Inflammatory macrophage (primary cell): ENCODE measurements around the gene SNRNP70.

Experiments
- DNase-seq, 2 donors: peaks; one replicate each; pipeline ENCODE4 v3.0.0-alpha.2; 2020 to 2022

The SNRNP70 gene

DNA sequence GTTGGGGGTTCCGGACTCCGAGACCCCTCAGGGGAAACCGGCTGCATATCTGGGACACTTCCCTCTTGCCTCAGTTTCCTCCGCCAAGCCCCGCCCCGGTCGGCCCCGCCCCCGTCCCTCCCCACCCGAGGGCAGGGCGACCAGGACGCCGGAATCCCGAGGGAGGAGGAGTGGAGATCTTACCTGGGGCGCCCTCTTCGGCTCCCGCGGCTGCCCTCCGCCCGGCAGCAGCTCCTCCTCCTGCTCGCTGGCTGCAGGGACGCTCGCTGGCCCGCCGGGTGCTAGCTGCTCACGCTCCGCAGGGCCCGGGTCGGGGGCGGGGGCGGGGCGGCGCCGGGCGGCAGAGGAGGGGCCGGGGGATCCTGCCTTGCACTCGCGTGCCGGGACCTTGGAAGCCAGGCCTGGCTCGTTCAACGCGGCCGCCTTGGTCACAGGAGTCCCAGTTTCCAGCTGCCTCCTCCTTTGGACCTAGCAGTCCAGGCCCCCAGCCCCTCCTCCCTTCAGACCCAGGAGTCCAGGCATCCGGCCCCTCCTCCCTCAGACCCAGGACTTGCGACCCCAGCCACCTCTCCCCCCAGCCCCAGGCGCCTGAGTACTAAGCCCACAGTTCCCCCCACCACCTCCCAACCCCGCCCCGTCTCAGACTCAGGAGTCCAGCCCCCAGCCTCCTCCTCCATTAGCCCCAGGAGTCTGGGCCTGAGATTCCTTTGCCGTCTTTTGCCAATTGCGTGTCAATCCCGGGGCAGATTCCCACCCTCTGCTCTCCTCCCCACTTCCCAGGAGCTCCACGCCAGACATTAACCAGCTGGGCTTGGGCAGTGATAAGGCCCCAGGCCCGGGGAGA lies 20.3 kb upstream of the SNRNP70 start, which contains the start of gene NTF4:
NTF4 (minus strand) TSS at position 51 of the 844 bp plus-strand sequence. CDS start 2,821 bp downstream, outside the sequence.
- no peak for DNase-seq

DNA sequence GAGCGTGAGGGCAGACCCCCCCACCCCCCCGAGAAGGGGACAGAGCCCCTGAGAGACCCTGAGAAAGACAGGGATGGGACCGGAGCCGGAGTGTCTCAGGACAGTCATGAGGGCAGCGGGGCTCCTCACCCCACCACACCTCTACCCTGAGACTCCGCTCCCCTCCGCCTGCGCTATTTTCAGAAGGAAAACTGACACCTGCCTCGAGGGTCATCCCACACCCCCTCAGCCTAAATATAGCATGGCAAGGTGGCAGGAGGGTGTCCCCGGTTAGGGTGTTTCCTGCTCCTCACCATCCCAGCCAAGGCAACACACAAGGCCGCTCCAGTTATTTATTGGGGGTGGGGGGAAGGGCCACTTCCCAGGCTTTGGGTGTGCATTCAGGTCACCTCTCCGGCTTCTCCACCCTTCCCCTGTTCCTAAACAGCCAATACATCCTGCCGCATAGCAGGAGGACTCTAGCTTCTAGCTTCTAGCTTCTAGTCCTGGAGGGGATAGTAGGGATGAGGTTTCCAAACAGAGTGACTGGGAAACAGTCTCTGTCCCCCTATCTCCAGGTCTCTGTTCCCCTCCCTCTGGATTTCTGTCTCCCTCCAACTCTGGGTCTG lies 19.2 kb upstream of the SNRNP70 start:
- DNase-seq: no peak

DNA sequence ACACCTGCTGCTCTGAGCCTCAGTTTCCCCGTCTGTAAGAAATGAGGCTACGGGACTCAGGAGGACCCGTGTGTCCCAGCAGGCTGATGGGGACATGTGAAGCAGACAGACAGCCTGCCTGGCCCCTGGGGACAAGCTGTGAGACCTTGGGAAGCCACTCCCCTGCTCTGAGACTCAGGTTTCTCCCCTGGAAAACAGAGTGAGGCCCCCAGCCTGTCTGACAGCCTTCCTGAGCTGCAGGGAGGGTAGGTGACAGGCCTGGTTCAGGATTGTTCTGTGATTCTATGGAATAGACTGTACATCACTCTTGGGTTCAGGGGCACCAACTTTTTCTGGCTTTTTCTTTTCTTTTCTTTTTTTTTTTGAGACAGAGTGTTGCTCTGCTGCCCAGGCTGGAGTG lies 17.7 kb upstream of the SNRNP70 start:
- DNase-seq: no peak

GRCh38 chr19:49069026-49069425 lies 16.2 kb upstream of the SNRNP70 start:
- no peak for DNase-seq

DNA sequence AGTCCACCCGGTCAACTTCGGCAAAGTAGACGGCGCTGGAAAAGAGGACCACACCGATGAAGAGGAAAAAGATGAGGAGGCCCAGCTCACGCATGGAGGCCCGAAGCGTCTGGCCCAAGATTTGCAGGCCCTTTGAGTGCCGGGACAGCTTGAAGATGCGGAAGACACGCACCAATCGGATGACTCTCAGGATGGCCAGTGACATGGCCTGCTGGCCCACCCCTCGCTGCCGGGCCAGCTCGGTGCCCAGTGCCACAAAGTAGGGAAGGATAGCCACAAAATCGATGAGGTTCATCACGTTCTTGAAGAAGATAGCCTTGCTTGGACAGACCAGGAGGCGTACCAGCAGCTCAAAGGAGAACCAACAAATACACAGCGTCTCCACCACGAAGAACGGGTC lies 14.8 kb upstream of the SNRNP70 start:
- no peak for DNase-seq

- peak in 1 of 2 donors; percentile 25 for DNase-seq
These were observed 13.2 kb upstream of the SNRNP70 start for GRCh38 chr19:49071860-49072547.

- peak; percentile 28 to 46 for DNase-seq
These were observed 11.5 kb upstream of the SNRNP70 start for GRCh38 chr19:49073514-49074378.

- peak; percentile 28 to 53 for DNase-seq
These were observed 10.4 kb upstream of the SNRNP70 start for GRCh38 chr19:49074869-49075268.

- DNase-seq: no peak
These were observed 4.9 kb upstream of the SNRNP70 start for GRCh38 chr19:49080392-49080791.

GRCh38 chr19:49081273-49081672 lies 4.0 kb upstream of the SNRNP70 start:
- no peak for DNase-seq

DNA sequence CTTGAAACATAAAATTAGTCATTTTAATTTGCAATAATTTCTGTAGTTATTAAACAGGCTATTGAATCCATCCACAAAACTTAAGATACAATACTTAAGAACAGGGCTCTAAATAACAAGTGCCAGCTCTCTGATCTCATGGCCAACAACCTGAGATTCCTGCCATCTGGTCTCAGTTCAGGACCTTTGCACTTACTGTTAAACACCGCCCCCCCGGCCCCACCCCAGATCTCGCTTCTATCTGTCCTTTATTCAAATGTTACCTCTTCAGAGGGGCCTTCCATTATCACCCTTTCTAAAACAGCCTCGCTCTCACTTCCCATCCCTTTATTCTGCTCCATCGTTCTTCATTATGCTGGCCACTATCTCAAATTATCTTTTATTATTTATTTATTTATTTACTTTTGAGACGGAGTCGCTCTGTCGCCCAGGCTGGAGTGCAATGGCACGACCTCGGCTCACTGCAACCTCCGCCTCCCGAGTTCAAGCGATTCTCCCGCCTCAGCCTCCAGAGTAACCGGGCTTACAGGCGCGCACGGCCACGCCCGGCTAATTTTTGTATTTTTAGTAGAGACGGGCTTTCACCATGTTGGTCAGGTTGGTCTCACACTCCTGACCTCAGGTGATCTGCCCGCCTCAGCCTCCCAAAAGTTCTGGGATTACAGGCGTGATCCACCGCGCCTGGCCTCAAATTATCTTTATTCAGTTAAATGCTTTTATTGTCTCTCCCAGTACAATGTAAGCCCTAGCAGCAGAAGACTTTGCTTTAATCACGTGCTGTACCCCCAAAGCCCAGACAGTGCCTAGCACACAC lies 838 bp upstream of the SNRNP70 start:
- DNase-seq: no peak

GRCh38 chr19:49085868-49086232 lies 599 bp downstream of the SNRNP70 start:
- DNase-seq: no peak

- no peak for DNase-seq
These were observed 1.0 kb downstream of the SNRNP70 start for GRCh38 chr19:49086296-49086695.

GRCh38 chr19:49091391-49092038 lies 6.3 kb downstream of the SNRNP70 start:
- DNase-seq: no peak

GRCh38 chr19:49092686-49093085 lies 7.4 kb downstream of the SNRNP70 start:
- no peak for DNase-seq

- DNase-seq: no peak
These were observed 9.5 kb downstream of the SNRNP70 start for GRCh38 chr19:49094505-49095482.

DNA sequence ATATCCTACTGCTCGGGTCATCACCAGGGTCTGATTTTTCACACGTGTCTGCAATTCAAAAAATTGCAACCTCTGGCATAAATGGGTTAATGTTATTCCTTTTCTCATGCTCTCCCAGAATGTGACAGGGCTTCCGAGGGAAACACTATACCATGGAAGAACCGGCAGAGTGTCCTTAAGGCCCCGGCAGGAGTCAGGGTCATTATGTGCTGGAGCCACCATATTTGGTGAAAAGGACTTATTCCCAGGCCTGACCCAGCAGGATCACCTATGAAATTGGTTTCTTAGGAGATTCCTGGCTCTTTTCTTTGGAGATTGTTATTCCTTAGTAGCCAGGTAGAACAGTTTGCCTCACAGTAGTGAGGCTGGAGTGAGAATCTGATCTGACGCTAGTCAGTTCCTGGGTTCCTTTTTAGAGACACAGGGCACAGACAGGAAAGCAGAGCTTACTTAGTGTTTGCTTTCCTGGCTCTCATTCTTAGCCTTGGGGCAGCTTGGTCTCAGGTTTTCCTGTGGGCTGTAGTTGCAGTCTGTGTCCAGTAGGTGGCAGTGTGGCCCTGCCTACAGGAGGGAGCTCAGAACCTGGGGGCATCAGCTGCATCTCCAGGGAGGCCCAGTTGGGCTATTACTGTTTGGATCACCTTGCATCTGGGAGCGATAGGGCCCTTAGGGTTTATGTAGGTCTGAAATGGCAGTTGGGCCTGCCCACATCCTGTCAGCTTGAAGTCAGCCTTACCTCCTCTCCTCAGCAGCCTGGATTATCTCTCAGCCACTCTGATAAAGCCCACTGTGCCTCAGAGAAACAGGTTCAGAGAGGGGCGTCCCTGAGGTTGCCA lies 12.4 kb downstream of the SNRNP70 start:
- DNase-seq: peak; percentile 74 to 79

- DNase-seq: no peak
These were observed 13.5 kb downstream of the SNRNP70 start for GRCh38 chr19:49098795-49099194.

DNA sequence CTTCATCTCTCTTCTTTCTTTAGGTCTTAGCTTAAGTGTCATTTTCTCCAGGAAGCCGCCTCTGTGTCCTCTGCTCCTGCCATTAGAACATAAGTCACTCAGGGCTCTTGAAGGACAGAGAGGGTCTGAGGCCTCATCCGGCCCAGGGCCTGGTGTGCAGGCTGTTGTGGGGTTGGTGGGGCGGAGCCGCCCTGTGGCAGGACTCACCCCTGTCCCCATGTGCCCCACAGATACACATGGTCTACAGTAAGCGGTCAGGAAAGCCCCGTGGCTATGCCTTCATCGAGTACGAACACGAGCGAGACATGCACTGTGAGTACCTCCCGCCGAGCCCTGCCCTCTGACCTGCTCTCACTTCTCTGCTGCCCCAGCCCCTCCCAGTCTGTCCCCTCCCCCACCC lies 15.9 kb downstream of the SNRNP70 start:
- no peak for DNase-seq
